Karpas-422 (cell line): Measurements from ENCODE around the gene CD276. TPM values are rescaled to one million over a fixed set of nuclear protein-coding genes. Genes with fewer than 3 reads are reported as not detected.

Source experiments
- DNase-seq: peaks from one replicate; pipeline ENCODE4 v3.0.0-alpha.2; 2015
- H2AFZ ChIP-seq: fragments of 200-600 bp; sonication (generic); 2 replicates; pipeline ENCODE4 v1.6.1; 2014; ENCODE audit warnings: antibody characterized with exemption, low read length, mixed read lengths
- H3K27ac ChIP-seq: fragments of 200-600 bp; sonication (generic); 2 replicates; pipeline ENCODE4 v1.5.1; 2014; ENCODE audit warnings: mild to moderate bottlenecking, low read length, moderate library complexity
- H3K27me3 ChIP-seq: fragments of 200-600 bp; sonication (generic); 2 replicates; pipeline ENCODE4 v1.6.1; 2014; ENCODE audit warnings: low read length, mixed read lengths
- H3K36me3 ChIP-seq: fragments of 200-600 bp; sonication (generic); 2 replicates; pipeline ENCODE4 v1.6.1; 2014; ENCODE audit warnings: low read length, mixed read lengths; ENCODE audit not compliant: insufficient read depth
- H3K4me1 ChIP-seq: fragments of 200-600 bp; sonication (generic); 2 replicates; pipeline ENCODE4 v1.6.1; 2014; ENCODE audit warnings: mild to moderate bottlenecking, low read length, mixed read lengths
- H3K4me2 ChIP-seq: fragments of 200-600 bp; sonication (generic); 2 replicates; pipeline ENCODE4 v1.6.1; 2014; ENCODE audit warnings: low read length, low read depth, mild to moderate bottlenecking; ENCODE audit not compliant: poor library complexity, severe bottlenecking
- H3K4me3 ChIP-seq: fragments of 200-600 bp; sonication (generic); 2 replicates; pipeline ENCODE4 v1.5.1; 2014; ENCODE audit warnings: mild to moderate bottlenecking, antibody characterized with exemption, low read length, mixed read lengths
- H3K79me2 ChIP-seq: fragments of 200-600 bp; sonication (generic); 2 replicates; pipeline ENCODE4 v1.6.1; 2014; ENCODE audit warnings: mild to moderate bottlenecking, low read length, mixed read lengths
- H3K9ac ChIP-seq: fragments of 200-600 bp; sonication (generic); 2 replicates; pipeline ENCODE4 v1.6.0; 2014; ENCODE audit warnings: low read length
- H3K9me2 ChIP-seq: fragments of 200-600 bp; sonication (generic), shearing (Covaris generic); replicated peaks from 2 replicates; pipeline ENCODE4 v1.6.0; 2014; ENCODE audit warnings: mild to moderate bottlenecking, low read length, moderate library complexity; ENCODE audit not compliant: insufficient read depth
- H3K9me3 ChIP-seq: fragments of 300-700, 200-600 bp; sonication (generic); 2 replicates; pipeline ENCODE4 v1.6.1; 2014; ENCODE audit warnings: low read length, mixed read lengths
- H4K20me1 ChIP-seq: fragments of 200-600 bp; sonication (generic); 2 replicates; pipeline ENCODE4 v1.6.1; 2014; ENCODE audit warnings: mild to moderate bottlenecking, antibody characterized with exemption, low read length, low read depth; ENCODE audit not compliant: insufficient read depth
- total RNA-seq: library from RNA; depleted of rRNA; stranded (reverse); fragments of >200 nt; shearing (Covaris generic); gene quantifications from 2 replicates; pipeline ENCODE4 v1.2.3, GENCODE V29; 2014; ENCODE audit warnings: low replicate concordance

CD276 gene
- total RNA-seq, 1 experiment from 2014 or later = not detected

- H3K9me3 ChIP-seq = no peaks in the 10 kb centered on the region
- H3K4me1 ChIP-seq = no peaks in the 10 kb centered on the region
Observed at GRCh38 chr15:73711526-73711925, 27.3 kb downstream of the CD276 start.

GRCh38 chr15:73712107-73712506, 27.9 kb downstream of the CD276 start:
- no peaks in the 10 kb centered on the region for H3K36me3 ChIP-seq
- H3K9me2 ChIP-seq = no peaks in the 10 kb centered on the region

More at GRCh38 chr15:73711526-73711925, 27.3 kb downstream of the CD276 start:
- Histone ChIP-seq H3K27ac (no peak overlapping the region), H3K9me2 (no peaks in the 10 kb centered on the region), H3K4me2 (no peak overlapping the region), H3K27me3 (no peaks in the 10 kb centered on the region), H3K79me2 (no peaks in the 10 kb centered on the region), H3K4me3 (no peak overlapping the region), H4K20me1 (no peaks in the 10 kb centered on the region), H2AFZ (no peak overlapping the region), H3K36me3 (no peaks in the 10 kb centered on the region), H3K9ac (no peak overlapping the region)
- no peak for DNase-seq

GRCh38 chr15:73714695-73715301, 30.6 kb downstream of the CD276 start:
- H3K27ac ChIP-seq = no peak overlapping the region
- H4K20me1 ChIP-seq = no peaks in the 10 kb centered on the region; the same call in 1 of the 2 replicates
- no peak overlapping the region for H3K4me3 ChIP-seq
- H3K79me2 ChIP-seq = no peaks in the 10 kb centered on the region
- H3K4me1 ChIP-seq = no peaks in the 10 kb centered on the region
- no peak overlapping the region for H3K9ac ChIP-seq
- H3K27me3 ChIP-seq = no peaks in the 10 kb centered on the region
- H3K9me2 ChIP-seq = no peaks in the 10 kb centered on the region
- no peak overlapping the region for H2AFZ ChIP-seq
- no peaks in the 10 kb centered on the region for H3K36me3 ChIP-seq
- H3K9me3 ChIP-seq = no peaks in the 10 kb centered on the region
- no peak for DNase-seq
- H3K4me2 ChIP-seq = no peak overlapping the region

More at GRCh38 chr15:73712107-73712506, 27.9 kb downstream of the CD276 start:
- no peak overlapping the region for H3K4me2 ChIP-seq
- no peaks in the 10 kb centered on the region for H3K27me3 ChIP-seq
- no peaks in the 10 kb centered on the region; the same call in 1 of the 2 replicates for H4K20me1 ChIP-seq
- no peaks in the 10 kb centered on the region for H3K4me1 ChIP-seq
- H3K27ac ChIP-seq = no peak overlapping the region
- H3K9me3 ChIP-seq = no peaks in the 10 kb centered on the region
- H3K9ac ChIP-seq = no peak overlapping the region
- no peak overlapping the region for H3K4me3 ChIP-seq
- H3K79me2 ChIP-seq = no peaks in the 10 kb centered on the region
- H2AFZ ChIP-seq = no peak overlapping the region
- DNase-seq = no peak

GRCh38 chr15:73715417-73715816, 31.2 kb downstream of the CD276 start:
- no peaks in the 10 kb centered on the region for H3K27me3 ChIP-seq
- H3K27ac ChIP-seq = no peak overlapping the region
- no peaks in the 10 kb centered on the region for H3K36me3 ChIP-seq
- DNase-seq = no peak
- no peak overlapping the region for H3K4me2 ChIP-seq
- no peaks in the 10 kb centered on the region for H3K9me3 ChIP-seq
- H2AFZ ChIP-seq = no peak overlapping the region
- H4K20me1 ChIP-seq = no peaks in the 10 kb centered on the region; the same call in 1 of the 2 replicates
- H3K4me3 ChIP-seq = no peak overlapping the region
- no peaks in the 10 kb centered on the region for H3K9me2 ChIP-seq
- H3K4me1 ChIP-seq = no peaks in the 10 kb centered on the region
- H3K9ac ChIP-seq = no peak overlapping the region
- H3K79me2 ChIP-seq = no peaks in the 10 kb centered on the region

GRCh38 chr15:73716417-73716816, 32.2 kb downstream of the CD276 start:
- no peaks in the 10 kb centered on the region for H3K4me1 ChIP-seq
- no peaks in the 10 kb centered on the region for H3K9me2 ChIP-seq

GRCh38 chr15:73717206-73717605, 33.0 kb downstream of the CD276 start:
- no peak overlapping the region for H3K4me2 ChIP-seq
- H3K27me3 ChIP-seq = no peaks in the 10 kb centered on the region
- no peaks in the 10 kb centered on the region for H3K4me1 ChIP-seq
- no peak overlapping the region for H3K27ac ChIP-seq
- H3K79me2 ChIP-seq = no peaks in the 10 kb centered on the region
- no peaks in the 10 kb centered on the region for H3K9me3 ChIP-seq
- H3K9ac ChIP-seq = no peak overlapping the region
- no peaks in the 10 kb centered on the region for H3K9me2 ChIP-seq
- no peaks in the 10 kb centered on the region; the same call in 1 of the 2 replicates for H4K20me1 ChIP-seq
- no peak overlapping the region for H2AFZ ChIP-seq
- no peak overlapping the region for H3K4me3 ChIP-seq
- DNase-seq = no peak
- H3K36me3 ChIP-seq = no peaks in the 10 kb centered on the region

More at GRCh38 chr15:73716417-73716816, 32.2 kb downstream of the CD276 start:
- no peaks in the 10 kb centered on the region for H3K36me3 ChIP-seq
- H3K9me3 ChIP-seq = no peaks in the 10 kb centered on the region
- no peaks in the 10 kb centered on the region for H3K27me3 ChIP-seq
- H3K27ac ChIP-seq = no peak overlapping the region
- H3K4me3 ChIP-seq = no peak overlapping the region
- no peak overlapping the region for H2AFZ ChIP-seq
- H3K9ac ChIP-seq = no peak overlapping the region
- H3K4me2 ChIP-seq = no peak overlapping the region
- no peak for DNase-seq
- H3K79me2 ChIP-seq = no peaks in the 10 kb centered on the region
- H4K20me1 ChIP-seq = no peaks in the 10 kb centered on the region; the same call in 1 of the 2 replicates

GRCh38 chr15:73717802-73718201, 33.6 kb downstream of the CD276 start:
- Histone ChIP-seq H3K4me2 (no peak overlapping the region), H4K20me1 (no peaks in the 10 kb centered on the region; the same call in 1 of the 2 replicates), H3K9me3 (no peaks in the 10 kb centered on the region), H3K79me2 (no peaks in the 10 kb centered on the region), H3K36me3 (no peaks in the 10 kb centered on the region), H3K4me3 (no peak overlapping the region), H3K4me1 (no peaks in the 10 kb centered on the region), H3K27ac (no peak overlapping the region), H3K27me3 (no peaks in the 10 kb centered on the region), H2AFZ (no peak overlapping the region), H3K9me2 (no peaks in the 10 kb centered on the region), H3K9ac (no peak overlapping the region)
- DNase-seq = peak; percentile 45

GRCh38 chr15:73718694-73719093, 34.5 kb downstream of the CD276 start:
- H3K27ac ChIP-seq = no peak overlapping the region
- DNase-seq = no peak
- no peak overlapping the region for H3K9ac ChIP-seq
- H3K4me2 ChIP-seq = no peak overlapping the region
- H3K4me3 ChIP-seq = no peak overlapping the region
- no peaks in the 10 kb centered on the region for H3K79me2 ChIP-seq
- H3K4me1 ChIP-seq = no peaks in the 10 kb centered on the region
- no peaks in the 10 kb centered on the region for H3K9me3 ChIP-seq
- H4K20me1 ChIP-seq = no peaks in the 10 kb centered on the region; the same call in 1 of the 2 replicates
- H3K27me3 ChIP-seq = no peaks in the 10 kb centered on the region
- H2AFZ ChIP-seq = no peak overlapping the region
- no peaks in the 10 kb centered on the region for H3K36me3 ChIP-seq
- no peaks in the 10 kb centered on the region for H3K9me2 ChIP-seq
